Right atrium auricular region (tissue), 2 donors: ENCODE measurements around the gene DUSP11. TPM values are rescaled to one million over a fixed set of nuclear protein-coding genes. Genes with fewer than 3 reads are reported as not detected.
"Not testable (repeated sequence)": the region's sequence is repeated elsewhere in the genome, so short reads cannot be mapped to it uniquely, and the experiment has no call there.

ENCODE experiments used
- DNase-seq: peaks from one replicate; pipeline ENCODE4 v3.0.0-alpha.2; 2019; ENCODE audit warnings: low spot score
- H3K27ac ChIP-seq, 2 donors: fragments of 200-600 bp; sonication (generic); 1 replicate in 1 of 2; 2 replicates in 1 of 2; pipeline ENCODE4 v1.5.1; 2016 to 2019
- H3K27me3 ChIP-seq, 2 donors: fragments of 200-600 bp; sonication (generic); one replicate each; pipeline versions ENCODE4 v1.5.1 to v1.6.0; 2017 to 2019
- H3K36me3 ChIP-seq: fragments of 200-600 bp; sonication (generic); one replicate; pipeline ENCODE4 v1.5.1; 2016
- H3K4me1 ChIP-seq, 2 donors: fragments of 200-600 bp; sonication (generic); one replicate each; pipeline versions ENCODE4 v1.5.1 to v1.6.0; 2017 to 2019
- H3K4me3 ChIP-seq, 2 donors: fragments of 200-600 bp; sonication (generic); 1 replicate in 1 of 2; 2 replicates in 1 of 2; pipeline ENCODE4 v1.5.1; 2017 to 2019; ENCODE audit warnings: mild to moderate bottlenecking in 1 of 2, moderate library complexity in 1 of 2
- H3K9me3 ChIP-seq, 2 donors: fragments of 200-600 bp; sonication (generic); one replicate each; pipeline ENCODE4 v1.5.1; 2019
- total RNA-seq, 2 donors: library from RNA; depleted of rRNA; stranded (reverse); fragments of >200 nt; gene quantifications; one replicate each; pipeline ENCODE4 v1.1.0, GENCODE V29; 2016
- TF ChIP-seq, protein P1 (sequence below), 2 donors: fragments of 200-600 bp; sonication (generic); IDR thresholded peaks; one replicate each; pipeline ENCODE4 v1.5.1; 2019; ENCODE audit warnings: antibody characterized with exemption in 2 of 2

Gene DUSP11
- total RNA-seq, 2 donors from 2014 or later, result 17.0 to 18.2 TPM

GRCh38 chr2:73718421-73718820 is 61.5 kb downstream of the DUSP11 start:
- no peak overlapping the region for H3K27ac ChIP-seq
- H3K36me3 ChIP-seq, result no peaks in the 10 kb centered on the region
- no peaks in the 10 kb centered on the region for H3K4me1 ChIP-seq
- H3K4me3 ChIP-seq, result no peak overlapping the region
- TF ChIP-seq, protein P1, sequence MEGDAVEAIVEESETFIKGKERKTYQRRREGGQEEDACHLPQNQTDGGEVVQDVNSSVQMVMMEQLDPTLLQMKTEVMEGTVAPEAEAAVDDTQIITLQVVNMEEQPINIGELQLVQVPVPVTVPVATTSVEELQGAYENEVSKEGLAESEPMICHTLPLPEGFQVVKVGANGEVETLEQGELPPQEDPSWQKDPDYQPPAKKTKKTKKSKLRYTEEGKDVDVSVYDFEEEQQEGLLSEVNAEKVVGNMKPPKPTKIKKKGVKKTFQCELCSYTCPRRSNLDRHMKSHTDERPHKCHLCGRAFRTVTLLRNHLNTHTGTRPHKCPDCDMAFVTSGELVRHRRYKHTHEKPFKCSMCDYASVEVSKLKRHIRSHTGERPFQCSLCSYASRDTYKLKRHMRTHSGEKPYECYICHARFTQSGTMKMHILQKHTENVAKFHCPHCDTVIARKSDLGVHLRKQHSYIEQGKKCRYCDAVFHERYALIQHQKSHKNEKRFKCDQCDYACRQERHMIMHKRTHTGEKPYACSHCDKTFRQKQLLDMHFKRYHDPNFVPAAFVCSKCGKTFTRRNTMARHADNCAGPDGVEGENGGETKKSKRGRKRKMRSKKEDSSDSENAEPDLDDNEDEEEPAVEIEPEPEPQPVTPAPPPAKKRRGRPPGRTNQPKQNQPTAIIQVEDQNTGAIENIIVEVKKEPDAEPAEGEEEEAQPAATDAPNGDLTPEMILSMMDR (IDR thresholded peaks at IDR 0.05), result no peak
- H3K27me3 ChIP-seq, result no peaks in the 10 kb centered on the region
- H3K9me3 ChIP-seq, result no peaks in the 10 kb centered on the region
- DNase-seq, result no peak

GRCh38 chr2:73717695-73718094 is 62.2 kb downstream of the DUSP11 start:
- not testable (repeated sequence) for H3K4me1 ChIP-seq, DNase-seq, H3K36me3 ChIP-seq, H3K9me3 ChIP-seq, H3K27ac ChIP-seq, H3K4me3 ChIP-seq, H3K27me3 ChIP-seq

DNA sequence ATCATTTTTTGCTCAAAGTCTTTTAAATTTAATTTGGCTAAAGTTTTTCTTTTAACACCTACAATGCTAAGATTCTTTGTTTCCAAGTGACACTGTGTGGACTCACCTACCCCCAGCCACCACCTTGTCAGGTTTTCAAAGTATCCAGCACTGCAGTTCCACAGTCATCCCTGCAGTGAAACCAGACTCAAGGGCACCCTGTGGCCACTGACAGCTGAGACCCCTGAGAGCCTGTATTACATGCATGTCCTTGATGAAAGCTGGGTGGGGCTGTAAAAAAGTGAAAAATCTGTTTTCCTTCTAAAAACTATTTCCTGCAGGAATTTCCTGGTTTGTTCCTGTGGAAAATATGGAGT is 62.7 kb downstream of the DUSP11 start:
- no peak for DNase-seq
- H3K9me3 ChIP-seq, result no peaks in the 10 kb centered on the region
- no peaks in the 10 kb centered on the region for H3K36me3 ChIP-seq
- H3K27ac ChIP-seq, result no peak overlapping the region
- TF ChIP-seq, protein P1 (IDR thresholded peaks at IDR 0.05), result no peak
- no peaks in the 10 kb centered on the region for H3K27me3 ChIP-seq
- no peaks in the 10 kb centered on the region for H3K4me1 ChIP-seq
- H3K4me3 ChIP-seq, result no peak overlapping the region

DNA sequence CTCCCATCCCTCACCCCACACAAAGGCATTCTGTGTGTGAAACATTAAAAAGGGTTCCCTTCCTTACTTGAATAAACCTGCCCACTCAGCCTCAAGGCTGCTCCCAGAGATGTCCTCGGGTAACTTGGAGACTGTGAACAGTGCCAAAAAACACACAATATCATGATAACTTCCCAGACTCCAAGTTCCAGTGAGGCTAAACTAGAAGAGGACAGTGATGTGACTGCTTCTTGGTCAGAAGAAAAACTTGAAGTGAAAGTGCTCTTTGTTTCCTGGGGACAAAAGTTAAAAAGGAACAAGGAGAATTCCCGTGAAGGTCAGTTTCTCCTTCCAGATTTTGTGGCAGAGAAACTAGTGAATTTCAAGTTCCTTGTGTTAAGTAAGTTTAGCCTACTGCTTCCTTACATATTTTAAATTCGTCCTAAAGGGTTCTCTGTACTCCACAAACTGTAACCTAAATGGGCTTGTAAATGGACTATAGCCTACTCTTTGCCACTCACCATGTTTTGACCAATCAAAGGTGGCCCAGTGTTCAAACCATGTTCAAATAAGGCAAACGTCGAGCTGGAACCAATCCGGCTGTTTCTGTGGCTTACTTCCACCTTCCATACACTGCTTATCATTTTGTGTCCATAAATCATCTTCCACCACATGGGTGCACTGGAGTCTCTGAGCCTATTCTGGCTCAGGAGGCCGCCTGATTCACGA is 63.2 kb downstream of the DUSP11 start:
- Histone ChIP-seq H3K4me3 (no peak overlapping the region), H3K4me1 (no peaks in the 10 kb centered on the region), H3K27ac (no peak overlapping the region)

DNA sequence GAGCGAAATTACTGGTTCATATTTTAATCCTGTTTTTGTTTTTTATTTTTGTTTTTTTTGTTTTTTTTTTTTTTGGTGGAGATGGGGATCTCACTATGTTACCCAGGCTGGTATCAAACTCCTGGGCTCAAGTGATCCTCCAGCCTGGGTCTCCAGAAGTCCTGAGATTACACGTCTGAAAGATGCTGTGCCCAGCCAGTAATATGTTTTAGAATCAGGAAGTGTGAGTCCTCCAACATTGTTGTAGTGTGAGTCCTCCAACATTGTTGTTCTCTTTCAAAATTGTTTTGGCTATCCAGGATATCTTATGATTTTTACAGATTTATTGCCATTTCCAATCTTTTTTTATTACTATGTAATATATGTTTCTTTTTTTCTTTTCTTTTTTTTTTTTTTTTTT is 65.8 kb downstream of the DUSP11 start:
- TF ChIP-seq, protein P1 (IDR thresholded peaks at IDR 0.05), result no peak
- Histone ChIP-seq H3K27me3 (no peaks in the 10 kb centered on the region), H3K9me3 (no peaks in the 10 kb centered on the region), H3K36me3 (no peaks in the 10 kb centered on the region), H3K27ac (no peak overlapping the region), H3K4me3 (no peak overlapping the region), H3K4me1 (no peaks in the 10 kb centered on the region)
- DNase-seq, result no peak

More for the DNA sequence above, 63.2 kb downstream of the DUSP11 start:
- Histone ChIP-seq H3K9me3 (no peaks in the 10 kb centered on the region), H3K27me3 (no peaks in the 10 kb centered on the region), H3K36me3 (no peaks in the 10 kb centered on the region)
- DNase-seq, result no peak
- TF ChIP-seq, protein P1 (IDR thresholded peaks at IDR 0.05), result no peak

Other genes with a start within 250 kb of the DUSP11 start
- gene NAT8, start 137.7 kb downstream of the DUSP11 start, total RNA-seq, result not detected
- gene TPRKB, start 42.8 kb downstream of the DUSP11 start, total RNA-seq, result 10 to 100 TPM; 21.6 to 28.3 TPM
- not detected for gene C2orf78, start 4.1 kb upstream of the DUSP11 start, total RNA-seq
- 10 to 100 TPM; 23.3 to 37.3 TPM for gene STAMBP, start 48.9 kb upstream of the DUSP11 start, total RNA-seq
- gene ACTG2, start 112.9 kb upstream of the DUSP11 start, total RNA-seq, result 10 to 100 TPM in 1 of 2 donors, 1 to 10 TPM in 1; 3.7 to 23.8 TPM
- gene DGUOK, start 146.8 kb upstream of the DUSP11 start, total RNA-seq, result 10 to 100 TPM; 33.7 to 36.2 TPM
- gene TET3, start 204.8 kb upstream of the DUSP11 start, total RNA-seq, result 1 to 10 TPM; 1.9 to 3.9 TPM